Muscle of arm (tissue), 12 donors: ENCODE measurements around the gene TRMU. TPM values are rescaled to one million over a fixed set of nuclear protein-coding genes. Genes with fewer than 3 reads are reported as not detected.

ENCODE experiments used
- polyA plus RNA-seq, 12 donors: library from polyadenylated mRNA; unstranded; fragments of 120-200 nt; gene quantifications; one replicate each; pipeline ENCODE4 v1.2.1, GENCODE V29; 2013; ENCODE audit not compliant: insufficient read length in 12 of 12

TRMU gene
- polyA plus RNA-seq, 12 donors: 25.0 to 40.9 (median 29.4) TPM; not detected in 1

Other genes with a start within 250 kb of the TRMU start
- 10 to 100 TPM in 11 of 12 donors, not detected in 1; 15.8 to 26.9 (median 21.0) TPM for gene PPARA, start 185.2 kb upstream of the TRMU start, polyA plus RNA-seq
- 10 to 100 TPM in 7 of 12 donors, 1 to 10 TPM in 3, not detected in 2; 9.5 to 14.2 (median 11.0) TPM for gene CDPF1, start 85.4 kb upstream of the TRMU start, polyA plus RNA-seq
- under 1 TPM in 10 of 12 donors, not detected in 2; 0.19 to 0.76 (median 0.46) TPM for gene PKDREJ, start 72.4 kb upstream of the TRMU start, polyA plus RNA-seq
- gene TTC38, start 67.7 kb upstream of the TRMU start, polyA plus RNA-seq: 10 to 100 TPM in 11 of 12 donors, not detected in 1; 15.9 to 31.8 (median 17.8) TPM
- gene GTSE1, start 38.8 kb upstream of the TRMU start, polyA plus RNA-seq: 10 to 100 TPM in 5 of 12 donors, 1 to 10 TPM in 6, not detected in 1; 5.6 to 20.9 (median 9.9) TPM
- 10 to 100 TPM in 1 of 12 donors, 1 to 10 TPM in 10, not detected in 1; 1.4 to 24.7 (median 5.0) TPM for gene CELSR1, start 201.9 kb downstream of the TRMU start, polyA plus RNA-seq